HepG2 (cell line): ENCODE results near the gene PASK. TPM values are rescaled to one million over a fixed set of nuclear protein-coding genes. Genes with fewer than 3 reads are reported as not detected.

Experiments used
- ATAC-seq: fragments of 200-7000 bp; cut with Tn5 transposase; 3 replicates; pipeline ENCODE4 v1.9.1; 2020; ENCODE audit warnings: mild to moderate bottlenecking, moderate library complexity
- BruUV-seq: library from RNA; stranded (reverse); fragments of 400-500 nt; replicated peaks from 2 replicates; lab custom pipeline; 2021; lab: Mats Ljungman, UMichigan
- CTCF ChIA-PET: fragments of 300-600 bp; formaldehyde crosslinking; extraction: SDS; loops from one replicate; lab custom pipeline; 2021; ENCODE audit warnings: low total read pairs, inconsistent platforms, low intra/inter-chr PET ratio; lab: Yijun Ruan, JAX
- POLR2A ChIA-PET: fragments of 350-600 bp; sonication (Branson Sonifier 250); formaldehyde crosslinking; loops from one replicate; lab custom pipeline; 2020; ENCODE audit warnings: antibody characterized with exemption, inconsistent platforms; lab: Yijun Ruan, JAX
- DNase-seq: peaks from one replicate; pipeline ENCODE4 v3.0.0-alpha.2; 2015; ENCODE audit warnings: low spot score
- FAIRE-seq: peaks from 3 replicates; lab custom pipeline; 2011; peaks lifted over from hg19 to GRCh38; lab: Jason Lieb, UNC
- H2AFZ ChIP-seq: one replicate; pipeline ENCODE4 v1.6.1; 2011; ENCODE audit warnings: low read length, inconsistent platforms
- H3K27ac ChIP-seq: fragments of 300-600 bp; 3 replicates; pipeline ENCODE4 v1.8.0; 2011; ENCODE audit warnings: mixed run types, mild to moderate bottlenecking, mixed read lengths, low read length, inconsistent platforms; ENCODE audit not compliant: insufficient read depth; ENCODE audit errors: extremely low read length
- H3K27me3 ChIP-seq, 2 experiments: fragments of 200-600 bp in 1 of 2; 2 replicates in 1 of 2; 3 replicates in 1 of 2; pipeline versions ENCODE4 v1.6.0 to v1.8.0; 2011; ENCODE audit warnings: low read length in 2 of 2, mild to moderate bottlenecking in 2 of 2, moderate library complexity in 2 of 2, inconsistent platforms in 1 of 2; ENCODE audit not compliant: insufficient read depth in 2 of 2, control insufficient read depth in 1 of 2
- H3K36me3 ChIP-seq, 2 experiments: fragments of 200-600 bp in 1 of 2; replicated peaks in 1 of 2; 2 replicates in 1 of 2; 3 replicates in 1 of 2; pipeline versions ENCODE4 v1.5.1 to v1.8.0; 2011; ENCODE audit warnings: low read length in 2 of 2, inconsistent platforms in 1 of 2; ENCODE audit not compliant: insufficient read depth in 2 of 2, control insufficient read depth in 1 of 2
- H3K4me1 ChIP-seq: 2 replicates; pipeline ENCODE4 v1.5.1; 2012; ENCODE audit warnings: low read length, inconsistent platforms; ENCODE audit not compliant: insufficient read depth
- H3K4me2 ChIP-seq: 2 replicates; pipeline ENCODE4 v1.6.0; 2011; ENCODE audit warnings: low read depth, low read length, inconsistent platforms
- H3K4me3 ChIP-seq, 3 experiments: fragments of 200-600 bp in 1 of 3; sonication (generic), shearing (Covaris generic) in 1 of 3; replicated peaks in 1 of 3; 2 replicates each; pipeline ENCODE4 v1.5.1; 2011 to 2016; ENCODE audit warnings: low read length in 3 of 3, inconsistent platforms in 2 of 3, low read depth in 2 of 3, mild to moderate bottlenecking in 2 of 3, control low read depth in 1 of 3, mixed read lengths in 1 of 3; ENCODE audit not compliant: insufficient read depth in 1 of 3
- H3K79me2 ChIP-seq: one replicate; pipeline ENCODE4 v1.6.1; 2011; ENCODE audit warnings: low read length, inconsistent platforms; ENCODE audit not compliant: insufficient read depth
- H3K9ac ChIP-seq: 2 replicates; pipeline ENCODE4 v1.6.0; 2011; ENCODE audit warnings: mild to moderate bottlenecking, low read depth, low read length, inconsistent platforms; ENCODE audit not compliant: insufficient read depth
- H3K9me3 ChIP-seq: 2 replicates; pipeline ENCODE4 v1.5.1; 2012; ENCODE audit warnings: mild to moderate bottlenecking, low read length
- H4K20me1 ChIP-seq: 2 replicates; pipeline ENCODE4 v1.6.0; 2011; ENCODE audit warnings: inconsistent platforms, mild to moderate bottlenecking, low read length, moderate library complexity; ENCODE audit not compliant: insufficient read depth
- AHDC1 ChIP-seq: sonication (generic); formaldehyde crosslinking; IDR thresholded peaks from 2 replicates; pipeline ENCODE4 v1.5.1; 2020; ENCODE audit warnings: mild to moderate bottlenecking, missing genetic modification reagents, borderline replicate concordance
- ELF1 ChIP-seq: sonication (generic); formaldehyde crosslinking; IDR thresholded peaks from 2 replicates; pipeline ENCODE4 v1.4.0; 2020; ENCODE audit warnings: missing genetic modification reagents
- FOXA1 ChIP-seq, 2 experiments: fragments of 450-650 bp in 1 of 2; sonication (generic) in 1 of 2; formaldehyde crosslinking in 1 of 2; IDR thresholded peaks; 2 replicates each; pipeline versions ENCODE4 v1.4.0 to v1.6.1; 2016 to 2020; ENCODE audit warnings: missing genetic modification reagents in 1 of 2
- FOXA3 ChIP-seq: IDR thresholded peaks from 2 replicates; pipeline ENCODE4 v1.6.1; 2016; ENCODE audit warnings: missing genetic modification reagents, missing compliant biosample characterization
- HNF4G ChIP-seq, 2 experiments: sonication (generic) in 1 of 2; formaldehyde crosslinking in 1 of 2; IDR thresholded peaks; 2 replicates each; pipeline versions ENCODE4 v1.4.0 to v1.6.1; 2011 to 2020; ENCODE audit warnings: borderline replicate concordance in 2 of 2, low read depth in 2 of 2, mild to moderate bottlenecking in 2 of 2, low read length in 1 of 2, missing genetic modification reagents in 1 of 2, moderate library complexity in 1 of 2
- MED1 ChIP-seq: sonication (generic); formaldehyde crosslinking; IDR thresholded peaks from 2 replicates; pipeline ENCODE4 v1.4.0; 2020; ENCODE audit warnings: missing genetic modification reagents
- PHF20 ChIP-seq: sonication (generic); formaldehyde crosslinking; IDR thresholded peaks from 2 replicates; pipeline ENCODE4 v1.5.0; 2020; ENCODE audit warnings: mild to moderate bottlenecking, missing genetic modification reagents
- SAP130 ChIP-seq: IDR thresholded peaks from 2 replicates; pipeline ENCODE4 v1.6.1; 2016; ENCODE audit warnings: low read depth
- SKI ChIP-seq: fragments of 450-650 bp; IDR thresholded peaks from one replicate; pipeline ENCODE4 v1.6.1; 2018; ENCODE audit warnings: mild to moderate bottlenecking; ENCODE audit not compliant: partially characterized antibody
- SNRNP70 ChIP-seq: fragments of 200-400 bp; formaldehyde crosslinking; IDR thresholded peaks from 2 replicates; pipeline ENCODE4 v1.6.1; 2017; ENCODE audit warnings: mild to moderate bottlenecking, low read depth, low read length, moderate library complexity
- TEAD3 ChIP-seq: optimal IDR thresholded peaks from 2 replicates; pipeline ENCODE3; 2016; ENCODE audit warnings: borderline replicate concordance
- ZKSCAN5 ChIP-seq: sonication (generic); formaldehyde crosslinking; IDR thresholded peaks from 2 replicates; pipeline ENCODE4 v1.5.1; 2020; ENCODE audit warnings: mild to moderate bottlenecking, missing genetic modification reagents
- ZNF143 ChIP-seq: sonication (generic); formaldehyde crosslinking; IDR thresholded peaks from 2 replicates; pipeline ENCODE4 v1.4.0; 2020; ENCODE audit warnings: missing genetic modification reagents
- ZNF556 ChIP-seq: sonication (generic); formaldehyde crosslinking; IDR thresholded peaks from 2 replicates; pipeline ENCODE4 v1.4.0; 2020; ENCODE audit warnings: mild to moderate bottlenecking, missing genetic modification reagents, borderline replicate concordance
- ZNF724P ChIP-seq: sonication (generic); formaldehyde crosslinking; IDR thresholded peaks from 2 replicates; pipeline ENCODE4 v1.8.0; 2022; ENCODE audit warnings: missing genetic modification reagents, borderline replicate concordance
- ZSCAN21 ChIP-seq: sonication (generic); formaldehyde crosslinking; IDR thresholded peaks from 2 replicates; pipeline ENCODE4 v1.8.0; 2022; ENCODE audit warnings: mild to moderate bottlenecking, missing genetic modification reagents, moderate library complexity, borderline replicate concordance
- WGBS: methylation state at CpG from one replicate; pipeline ENCODE4 v1.1.6; 2017; ENCODE audit warnings: low lambda C conversion rate; 5-methylcytosine and 5-hydroxymethylcytosine counted together
- in situ Hi-C: cut with HindIII; loops from 2 replicates; pipeline ENCODE4 v1.10.0; 2017; ENCODE audit warnings: low pct_unique_long_range_greater_than_20kb; ENCODE audit not compliant: extremely low pct_ligation_motif_present
- intact Hi-C: fragments of 100-400 bp; cut with micrococcal nuclease; formaldehyde crosslinking; loops from one replicate; pipeline ENCODE4 v1.10.0; 2022; ENCODE audit not compliant: unreplicated experiment
- polyA plus RNA-seq, 8 experiments: library from polyadenylated mRNA; depleted of rRNA in 3 of 8; stranded (reverse) in 7 of 8; unstranded in 1 of 8; fragments of >200 nt; fragmentation: Illumina TruSeq in 4 of 8; extraction: Trizol in 4 of 8; gene quantifications; 2 replicates each; pipeline versions ENCODE4 v1.2.1 to v1.2.3, GENCODE V29; 2011 to 2016; ENCODE audit warnings: low read depth in 4 of 8, missing spikeins in 1 of 8, mixed read lengths in 1 of 8; ENCODE audit not compliant: insufficient read depth in 1 of 8
- total RNA-seq, 5 experiments: library from RNA; depleted of rRNA; stranded (reverse); fragments of >200 nt; fragmentation: Illumina TruSeq; extraction: Trizol; gene quantifications; 2 replicates each; pipeline ENCODE4 v1.2.3, GENCODE V29; 2016; ENCODE audit warnings: low read depth in 1 of 5
- TF ChIP-seq, protein P1 (sequence below): sonication (generic); formaldehyde crosslinking; IDR thresholded peaks from 2 replicates; pipeline ENCODE4 v1.4.0; 2020; ENCODE audit warnings: mild to moderate bottlenecking, missing genetic modification reagents

PASK gene
- total and polyA plus RNA-seq, 2 of the 13 experiments (the other 11 are each of a cell fraction or from before 2014, with no cell fraction given) = 6.9 to 17.0 TPM

GRCh38 chr2:241135737-241136136 is 13.5 kb downstream of the PASK start:
- Histone ChIP-seq H3K4me2 (peak overlapping the region; percentile 23), H3K79me2 (no peaks in the 10 kb centered on the region), H3K4me3 (no peak overlapping the region), H3K27me3 (no peaks in the 10 kb centered on the region), H3K4me1 (peaks cover 22% of the 10 kb centered on the region), H4K20me1 (no peaks in the 10 kb centered on the region), H2AFZ (no peak overlapping the region), H3K9me3 (no peaks in the 10 kb centered on the region), H3K36me3 (peaks cover 10 to 14% of the 10 kb centered on the region in 2 experiments), H3K27ac (peak overlapping the region; percentile 44), H3K9ac (peak overlapping the region; percentile 12; the same call in 1 of the 2 replicates)
- in situ Hi-C loops = no loop called here
- WGBS = 34% methylated on average over 8 of the region's 9 CpGs
- ATAC-seq = peak; percentile 88
- FAIRE-seq = peak; percentile 89
- BruUV-seq = no TSS peak
- peak; percentile 48 for DNase-seq
- POLR2A ChIA-PET = interaction anchor here (0.6 to 3.2 kb wide), 4 partner anchors 14 to 81 kb away, joined by 3 to 15 read pairs (median 5); partner anchors contain the start of genes MTERF4 and PASK
- intact Hi-C loops = no loop called here
- CTCF ChIA-PET = no interaction called here
- 0 out of 2 replicates have a peak, but pooled peaks have one; percentile 28 for TF ChIP-seq ZNF556 (CRISPR knock-in tag)
- no peak for TF ChIP-seq ZSCAN21
- TF ChIP-seq HNF4G (IDR thresholded peaks at IDR 0.05; ENCODE audit: borderline replicate concordance, low read depth, low read length) = peak; percentile 86
- TF ChIP-seq HNF4G (CRISPR knock-in tag; IDR thresholded peaks at IDR 0.05; ENCODE audit: borderline replicate concordance, low read depth) = 0 out of 2 replicates have a peak, but pooled peaks have one; percentile 55
- TF ChIP-seq MED1 (CRISPR knock-in tag) = 0 out of 2 replicates have a peak, but pooled peaks have one; percentile 8
- TF ChIP-seq ZKSCAN5 = no peak
- TF ChIP-seq AHDC1 = 0 out of 2 replicates have a peak, but pooled peaks have one; percentile 24
- TF ChIP-seq ELF1 (CRISPR knock-in tag) = peak; percentile 12; the same call in 1 of the 2 replicates
- peak; percentile 59; the same call in 1 of the 2 replicates for TF ChIP-seq FOXA3
- peak; percentile 21 for TF ChIP-seq TEAD3 (CRISPR knock-in tag)
- TF ChIP-seq ZNF724P (CRISPR knock-in tag) = no peak
- peak; percentile 35; the same call in 1 of the 2 replicates for TF ChIP-seq PHF20 (CRISPR knock-in tag)
- TF ChIP-seq SAP130 = peak; percentile 60; the same call in 1 of the 2 replicates
- TF ChIP-seq, protein P1, sequence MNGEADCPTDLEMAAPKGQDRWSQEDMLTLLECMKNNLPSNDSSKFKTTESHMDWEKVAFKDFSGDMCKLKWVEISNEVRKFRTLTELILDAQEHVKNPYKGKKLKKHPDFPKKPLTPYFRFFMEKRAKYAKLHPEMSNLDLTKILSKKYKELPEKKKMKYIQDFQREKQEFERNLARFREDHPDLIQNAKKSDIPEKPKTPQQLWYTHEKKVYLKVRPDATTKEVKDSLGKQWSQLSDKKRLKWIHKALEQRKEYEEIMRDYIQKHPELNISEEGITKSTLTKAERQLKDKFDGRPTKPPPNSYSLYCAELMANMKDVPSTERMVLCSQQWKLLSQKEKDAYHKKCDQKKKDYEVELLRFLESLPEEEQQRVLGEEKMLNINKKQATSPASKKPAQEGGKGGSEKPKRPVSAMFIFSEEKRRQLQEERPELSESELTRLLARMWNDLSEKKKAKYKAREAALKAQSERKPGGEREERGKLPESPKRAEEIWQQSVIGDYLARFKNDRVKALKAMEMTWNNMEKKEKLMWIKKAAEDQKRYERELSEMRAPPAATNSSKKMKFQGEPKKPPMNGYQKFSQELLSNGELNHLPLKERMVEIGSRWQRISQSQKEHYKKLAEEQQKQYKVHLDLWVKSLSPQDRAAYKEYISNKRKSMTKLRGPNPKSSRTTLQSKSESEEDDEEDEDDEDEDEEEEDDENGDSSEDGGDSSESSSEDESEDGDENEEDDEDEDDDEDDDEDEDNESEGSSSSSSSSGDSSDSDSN (CRISPR knock-in tag) = no peak
- TF ChIP-seq ZNF143 (CRISPR knock-in tag) = no peak
- TF ChIP-seq SKI = peak; percentile 34
- TF ChIP-seq FOXA1 (IDR thresholded peaks at IDR 0.05) = no peak
- peak; percentile 44; the same call in 1 of the 2 replicates for TF ChIP-seq FOXA1 (CRISPR knock-in tag; IDR thresholded peaks at IDR 0.05)
- TF ChIP-seq SNRNP70 = no peak
